Measurements from ENCODE around the gene LY9. TPM values are rescaled to one million over a fixed set of nuclear protein-coding genes. Genes with fewer than 3 reads are reported as not detected.
A peak's percentile ranks its signal among the peaks of the same experiment; 100 is the strongest.

LY9 gene
- total RNA-seq, 6 experiments from 2014 or later, result 0.11 to 1.3 (median 0.37) TPM; not detected in 1

DNA sequence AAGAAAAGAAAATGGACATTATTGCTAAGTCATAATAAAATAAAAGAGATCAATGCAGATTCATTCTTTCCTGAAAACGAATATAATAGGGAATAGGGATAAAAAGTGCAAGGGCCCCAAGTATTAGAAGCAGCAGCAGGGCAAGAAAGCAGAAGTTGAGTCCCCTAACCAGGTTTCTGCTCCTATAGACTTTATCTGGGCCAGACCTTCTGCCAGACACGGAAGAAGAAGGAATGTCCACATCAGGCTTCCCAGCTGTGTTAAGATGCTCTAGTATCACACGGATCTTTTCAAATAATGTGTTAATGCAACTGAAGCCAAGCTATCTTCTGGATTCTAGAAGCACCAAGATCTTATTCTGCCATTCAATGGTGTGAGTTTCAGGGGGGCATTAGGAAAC lies 39.8 kb downstream of the LY9 start:
- TF ChIP-seq, protein P1, sequence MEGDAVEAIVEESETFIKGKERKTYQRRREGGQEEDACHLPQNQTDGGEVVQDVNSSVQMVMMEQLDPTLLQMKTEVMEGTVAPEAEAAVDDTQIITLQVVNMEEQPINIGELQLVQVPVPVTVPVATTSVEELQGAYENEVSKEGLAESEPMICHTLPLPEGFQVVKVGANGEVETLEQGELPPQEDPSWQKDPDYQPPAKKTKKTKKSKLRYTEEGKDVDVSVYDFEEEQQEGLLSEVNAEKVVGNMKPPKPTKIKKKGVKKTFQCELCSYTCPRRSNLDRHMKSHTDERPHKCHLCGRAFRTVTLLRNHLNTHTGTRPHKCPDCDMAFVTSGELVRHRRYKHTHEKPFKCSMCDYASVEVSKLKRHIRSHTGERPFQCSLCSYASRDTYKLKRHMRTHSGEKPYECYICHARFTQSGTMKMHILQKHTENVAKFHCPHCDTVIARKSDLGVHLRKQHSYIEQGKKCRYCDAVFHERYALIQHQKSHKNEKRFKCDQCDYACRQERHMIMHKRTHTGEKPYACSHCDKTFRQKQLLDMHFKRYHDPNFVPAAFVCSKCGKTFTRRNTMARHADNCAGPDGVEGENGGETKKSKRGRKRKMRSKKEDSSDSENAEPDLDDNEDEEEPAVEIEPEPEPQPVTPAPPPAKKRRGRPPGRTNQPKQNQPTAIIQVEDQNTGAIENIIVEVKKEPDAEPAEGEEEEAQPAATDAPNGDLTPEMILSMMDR (IDR thresholded peaks at IDR 0.05), result no peak
- TF ChIP-seq POLR2A (IDR thresholded peaks at IDR 0.05), result no peak
- H3K27ac ChIP-seq, result no peak overlapping the region
- no peak overlapping the region for H3K4me3 ChIP-seq
- WGBS (ENCODE audit: insufficient coverage, low coverage, low lambda C conversion rate, missing lambda C conversion rate), result 32% methylated on average over 3 of the region's 3 CpGs
- H3K4me1 ChIP-seq, result no peaks in the 10 kb centered on the region
- no peak for ATAC-seq
- H3K36me3 ChIP-seq, result no peaks in the 10 kb centered on the region
- H3K27me3 ChIP-seq, result no peaks in the 10 kb centered on the region
- H3K9me3 ChIP-seq, result no peaks in the 10 kb centered on the region
- no peak for DNase-seq
- intact Hi-C loops (cut with DNase I), result loop anchor here (10.0 kb wide), 3 partner anchors 109 to 239 kb away; partner anchors contain the start of gene ITLN2 (in 1 of the 2)

DNA sequence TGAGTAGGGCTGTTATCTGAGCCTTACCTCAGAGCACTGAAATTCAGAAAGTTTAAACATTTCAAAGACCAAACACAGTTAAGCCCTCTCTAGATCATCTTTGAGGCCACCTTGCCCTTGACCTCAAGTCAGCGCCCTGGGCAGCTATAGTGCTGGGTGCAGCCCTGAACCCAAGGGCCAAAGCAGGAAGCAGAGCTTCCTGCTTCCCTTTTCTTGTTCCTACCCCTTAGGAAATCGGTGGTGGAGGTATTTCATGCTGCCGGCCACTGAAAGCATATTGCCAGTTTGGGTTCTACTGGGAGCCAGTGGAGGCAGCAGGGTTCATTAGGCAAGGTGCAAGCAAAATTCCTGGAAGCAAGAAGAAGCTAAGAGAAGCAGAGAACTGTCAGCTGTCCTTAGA lies 40.6 kb downstream of the LY9 start:
- H3K4me3 ChIP-seq, result no peak overlapping the region
- no peak overlapping the region for H3K27ac ChIP-seq
- no peaks in the 10 kb centered on the region for H3K9me3 ChIP-seq
- no peak for DNase-seq
- H3K27me3 ChIP-seq, result no peaks in the 10 kb centered on the region
- no peak for TF ChIP-seq POLR2A (IDR thresholded peaks at IDR 0.05)
- TF ChIP-seq, protein P1 (IDR thresholded peaks at IDR 0.05), result no peak
- no peaks in the 10 kb centered on the region for H3K4me1 ChIP-seq
- intact Hi-C loops (cut with DNase I), result loop anchor here (10.0 kb wide), 3 partner anchors 108 to 238 kb away; partner anchors contain the start of gene ITLN2 (in 1 of the 2)
- WGBS (ENCODE audit: insufficient coverage, low coverage, low lambda C conversion rate, missing lambda C conversion rate), result 33% methylated on average over 3 of the region's 3 CpGs
- no peaks in the 10 kb centered on the region for H3K36me3 ChIP-seq
- ATAC-seq, result peak; percentile 33 to 49 (median 46)

DNA sequence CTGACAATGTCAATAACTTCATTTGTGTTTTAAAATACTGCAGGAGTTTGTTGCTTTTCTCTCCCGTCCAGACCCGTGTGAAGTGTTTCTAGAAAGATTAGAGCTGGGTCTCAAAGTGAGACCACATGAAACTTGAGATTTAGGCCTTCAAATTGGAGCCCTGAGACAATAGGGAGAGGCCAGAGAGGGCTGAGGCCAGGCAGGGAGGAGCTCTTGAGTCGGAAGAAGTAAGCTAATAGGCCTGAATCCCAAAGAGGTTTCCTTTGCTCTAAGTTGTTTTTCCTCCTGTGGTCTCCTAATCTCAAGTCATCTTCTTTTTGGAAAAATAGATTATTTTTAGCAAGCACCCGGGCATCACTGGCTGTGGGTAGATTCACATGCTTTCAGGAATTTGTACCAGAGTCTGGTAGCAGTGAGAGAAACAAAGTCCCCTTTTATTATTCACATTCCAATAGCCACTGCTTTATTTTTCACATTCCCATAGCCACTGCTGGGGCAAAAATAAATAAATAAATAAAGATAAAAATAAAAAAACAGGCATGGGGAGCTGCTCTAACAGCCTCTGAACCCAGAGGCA lies 41.1 kb downstream of the LY9 start:
- 54% methylated on average over 4 of the region's 4 CpGs for WGBS (ENCODE audit: insufficient coverage, low coverage, low lambda C conversion rate, missing lambda C conversion rate)
- H3K36me3 ChIP-seq, result no peaks in the 10 kb centered on the region
- intact Hi-C loops (cut with DNase I), result loop anchor here (10.0 kb wide), 3 partner anchors 108 to 238 kb away; partner anchors contain the start of gene ITLN2 (in 1 of the 2)
- H3K9me3 ChIP-seq, result no peaks in the 10 kb centered on the region
- no peak overlapping the region for H3K4me3 ChIP-seq
- H3K4me1 ChIP-seq, result no peaks in the 10 kb centered on the region
- H3K27me3 ChIP-seq, result no peaks in the 10 kb centered on the region
- TF ChIP-seq, protein P1 (IDR thresholded peaks at IDR 0.05), result no peak
- no peak for TF ChIP-seq POLR2A (IDR thresholded peaks at IDR 0.05)
- no peak for ATAC-seq
- peak overlapping the region in 1 of 3 donors; percentile 6 for H3K27ac ChIP-seq
- DNase-seq, result no peak

DNA sequence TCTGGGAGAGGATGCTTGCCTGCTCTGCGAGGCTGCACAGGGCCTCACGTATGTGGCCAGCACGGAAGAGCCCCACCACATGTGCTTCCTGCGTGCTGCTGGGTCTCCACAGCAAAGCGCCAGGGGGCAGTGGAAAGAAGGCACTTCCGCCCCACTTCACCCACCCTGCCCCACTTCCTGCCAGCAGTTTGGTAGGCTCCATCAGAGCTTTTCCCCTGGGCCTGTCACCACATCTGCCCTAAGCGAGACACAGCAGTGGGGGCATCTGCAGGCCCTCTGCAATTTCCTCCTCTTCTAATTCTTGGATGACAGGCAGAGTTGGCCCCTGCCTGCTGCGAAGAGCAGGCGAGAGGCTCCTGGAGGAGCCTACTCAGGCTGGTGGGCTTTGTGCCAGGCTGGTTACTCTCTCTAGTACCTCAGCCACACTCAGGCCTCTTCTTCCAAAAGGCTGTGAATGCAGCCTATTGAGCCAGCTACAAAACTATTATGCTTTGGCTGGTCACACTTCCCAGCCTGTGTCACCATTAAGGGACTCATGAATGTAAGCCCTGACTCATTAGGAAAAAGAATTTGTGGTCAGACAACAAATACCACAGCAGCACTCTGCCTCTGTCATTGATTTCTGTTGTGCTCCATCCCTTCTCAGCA lies 41.7 kb downstream of the LY9 start:
- TF ChIP-seq, protein P1 (IDR thresholded peaks at IDR 0.05), result no peak
- TF ChIP-seq POLR2A (IDR thresholded peaks at IDR 0.05), result no peak
- Histone ChIP-seq H3K27ac (no peak overlapping the region), H3K27me3 (no peaks in the 10 kb centered on the region), H3K9me3 (no peaks in the 10 kb centered on the region), H3K4me3 (no peak overlapping the region), H3K4me1 (no peaks in the 10 kb centered on the region), H3K36me3 (no peaks in the 10 kb centered on the region)
- WGBS (ENCODE audit: insufficient coverage, low coverage, low lambda C conversion rate, missing lambda C conversion rate), result 54% methylated on average over 3 of the region's 9 CpGs
- intact Hi-C loops (cut with DNase I), result loop anchor here (10.0 kb wide), 3 partner anchors 107 to 237 kb away; partner anchors contain the start of gene ITLN2 (in 1 of the 2)
- ATAC-seq (peak; percentile 52 to 75 (median 66)), DNase-seq (peak in 2 of 3 donors; percentile 32 to 60)

Data from right lobe of liver (tissue), 6 donors.